WI38 (cell line): ENCODE measurements around the gene NUCB2.

Experiments
- H3K4me3 ChIP-seq: 2 replicates; pipeline ENCODE4 v1.5.1; 2011; ENCODE audit warnings: low read depth, mild to moderate bottlenecking, control low read depth, low read length
- TF ChIP-seq, protein P1 (sequence below): IDR thresholded peaks from 2 replicates; pipeline ENCODE4 v1.5.1; 2012; ENCODE audit warnings: low read depth, mild to moderate bottlenecking, control low read depth, low read length

Gene NUCB2

DNA sequence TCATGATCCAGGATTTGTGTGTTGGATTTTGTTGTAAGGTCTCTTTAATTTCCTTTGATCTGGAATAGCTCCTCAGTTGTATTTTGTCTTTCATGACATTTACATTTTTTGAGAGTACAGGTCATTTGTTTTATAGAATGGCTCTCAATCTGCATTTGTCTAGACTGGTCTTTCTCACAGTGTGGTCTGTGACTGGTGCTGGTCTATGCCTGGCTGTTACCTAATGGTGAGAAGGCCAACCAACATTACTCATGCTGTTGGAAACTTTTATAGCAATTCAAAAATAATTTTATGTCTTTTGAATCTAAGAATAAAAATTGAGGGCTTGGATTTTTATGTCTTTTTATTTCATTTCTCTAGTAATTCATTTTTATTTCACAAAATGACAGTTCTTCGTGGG, 71.1 kb downstream of the NUCB2 start:
- TF ChIP-seq, protein P1, sequence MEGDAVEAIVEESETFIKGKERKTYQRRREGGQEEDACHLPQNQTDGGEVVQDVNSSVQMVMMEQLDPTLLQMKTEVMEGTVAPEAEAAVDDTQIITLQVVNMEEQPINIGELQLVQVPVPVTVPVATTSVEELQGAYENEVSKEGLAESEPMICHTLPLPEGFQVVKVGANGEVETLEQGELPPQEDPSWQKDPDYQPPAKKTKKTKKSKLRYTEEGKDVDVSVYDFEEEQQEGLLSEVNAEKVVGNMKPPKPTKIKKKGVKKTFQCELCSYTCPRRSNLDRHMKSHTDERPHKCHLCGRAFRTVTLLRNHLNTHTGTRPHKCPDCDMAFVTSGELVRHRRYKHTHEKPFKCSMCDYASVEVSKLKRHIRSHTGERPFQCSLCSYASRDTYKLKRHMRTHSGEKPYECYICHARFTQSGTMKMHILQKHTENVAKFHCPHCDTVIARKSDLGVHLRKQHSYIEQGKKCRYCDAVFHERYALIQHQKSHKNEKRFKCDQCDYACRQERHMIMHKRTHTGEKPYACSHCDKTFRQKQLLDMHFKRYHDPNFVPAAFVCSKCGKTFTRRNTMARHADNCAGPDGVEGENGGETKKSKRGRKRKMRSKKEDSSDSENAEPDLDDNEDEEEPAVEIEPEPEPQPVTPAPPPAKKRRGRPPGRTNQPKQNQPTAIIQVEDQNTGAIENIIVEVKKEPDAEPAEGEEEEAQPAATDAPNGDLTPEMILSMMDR: no peak
- H3K4me3 ChIP-seq: no peak overlapping the region

DNA sequence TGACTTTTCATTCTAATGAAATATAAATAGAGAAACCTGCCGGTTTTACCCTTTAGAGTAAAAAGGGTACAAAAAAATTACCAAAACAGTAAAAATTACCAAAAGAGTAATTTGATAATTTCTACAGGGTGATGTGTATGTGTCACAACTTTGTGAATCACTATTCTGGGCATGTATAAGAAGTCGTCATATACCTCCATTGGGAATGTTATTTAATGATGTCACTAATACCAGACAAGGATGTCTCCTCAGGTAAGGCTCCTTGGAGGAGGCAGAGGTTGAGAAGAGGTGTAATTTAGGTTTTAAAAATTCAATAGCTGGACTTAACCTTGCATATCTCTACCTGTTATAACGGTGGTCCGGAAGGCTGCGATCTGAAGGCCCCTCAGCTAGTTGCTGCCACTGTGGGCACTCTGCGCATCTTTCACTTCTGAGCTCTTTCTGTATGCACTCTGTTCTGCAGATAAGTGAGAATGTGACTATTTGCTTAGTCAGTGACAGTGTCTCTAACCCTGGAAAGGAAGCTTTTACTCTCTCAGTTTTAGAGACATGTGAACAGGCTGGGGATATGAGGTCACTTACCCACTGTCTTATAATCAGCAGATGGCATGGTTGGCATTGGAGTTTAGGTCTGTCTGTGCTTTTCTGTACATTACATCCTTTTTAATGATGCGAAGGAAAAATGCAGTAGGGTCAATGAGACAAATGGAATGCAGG, 74.1 kb downstream of the NUCB2 start:
- TF ChIP-seq, protein P1: no peak
- no peak overlapping the region for H3K4me3 ChIP-seq

DNA sequence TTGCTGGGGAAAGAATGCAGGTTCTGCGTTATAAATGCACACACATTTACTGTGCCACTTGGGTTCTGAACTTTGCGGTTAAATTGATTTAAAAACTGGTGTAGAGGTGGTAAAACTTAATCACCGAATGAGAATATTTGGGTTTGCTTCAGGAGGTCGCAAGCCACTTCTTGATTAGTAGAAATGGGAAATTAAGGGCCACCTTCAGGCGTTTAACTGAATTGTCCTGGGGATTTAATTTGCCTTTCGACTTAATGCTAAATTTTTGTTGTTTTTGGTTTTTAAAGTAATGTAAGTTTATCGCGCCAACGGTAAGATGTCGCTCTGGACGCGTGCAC, 74.6 kb downstream of the NUCB2 start:
- peak overlapping the region; percentile 75 for H3K4me3 ChIP-seq
- TF ChIP-seq, protein P1: 0 out of 2 replicates have a peak, but pooled peaks have one; percentile 15

DNA sequence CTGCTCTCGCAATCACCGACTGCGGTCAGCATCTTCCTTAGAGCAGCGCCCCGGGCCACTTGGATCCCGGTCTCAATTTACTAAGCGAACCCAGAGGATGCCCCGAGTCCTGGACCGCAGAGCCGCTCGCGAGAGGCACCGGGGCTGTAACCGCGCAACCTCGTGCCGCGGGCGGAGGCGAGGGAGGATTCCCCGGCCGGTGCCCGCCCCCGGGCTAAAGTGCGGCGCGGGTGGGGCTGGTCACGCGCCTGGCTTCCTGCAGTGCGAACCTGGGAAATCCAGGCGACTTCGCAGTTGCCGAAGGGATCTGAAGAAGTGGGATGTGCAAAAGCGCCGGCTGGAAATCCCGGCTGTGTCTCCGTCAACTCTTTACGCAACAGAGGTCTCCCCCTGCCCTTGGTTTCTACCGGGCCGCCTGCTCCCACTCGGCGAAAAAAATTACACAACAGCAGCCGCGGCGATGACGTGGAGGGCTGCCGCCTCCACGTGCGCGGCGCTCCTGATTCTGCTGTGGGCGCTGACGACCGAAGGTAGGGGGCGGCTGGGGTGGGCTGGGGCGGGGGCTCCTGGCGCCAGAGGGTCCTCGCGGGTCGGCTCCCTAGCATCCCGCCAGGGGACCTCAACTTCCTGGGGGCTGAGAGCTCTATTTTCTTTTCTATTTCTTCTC, 75.1 kb downstream of the NUCB2 start, which contains the start of gene NCR3LG1:
Gene NCR3LG1 (plus strand): TSS at position 291 of the 667 bp plus-strand sequence. CDS start 170 bp downstream, at position 461.
- H3K4me3 ChIP-seq: peak within 1 kb of the TSS; percentile 75
- TF ChIP-seq, protein P1: no peak

DNA sequence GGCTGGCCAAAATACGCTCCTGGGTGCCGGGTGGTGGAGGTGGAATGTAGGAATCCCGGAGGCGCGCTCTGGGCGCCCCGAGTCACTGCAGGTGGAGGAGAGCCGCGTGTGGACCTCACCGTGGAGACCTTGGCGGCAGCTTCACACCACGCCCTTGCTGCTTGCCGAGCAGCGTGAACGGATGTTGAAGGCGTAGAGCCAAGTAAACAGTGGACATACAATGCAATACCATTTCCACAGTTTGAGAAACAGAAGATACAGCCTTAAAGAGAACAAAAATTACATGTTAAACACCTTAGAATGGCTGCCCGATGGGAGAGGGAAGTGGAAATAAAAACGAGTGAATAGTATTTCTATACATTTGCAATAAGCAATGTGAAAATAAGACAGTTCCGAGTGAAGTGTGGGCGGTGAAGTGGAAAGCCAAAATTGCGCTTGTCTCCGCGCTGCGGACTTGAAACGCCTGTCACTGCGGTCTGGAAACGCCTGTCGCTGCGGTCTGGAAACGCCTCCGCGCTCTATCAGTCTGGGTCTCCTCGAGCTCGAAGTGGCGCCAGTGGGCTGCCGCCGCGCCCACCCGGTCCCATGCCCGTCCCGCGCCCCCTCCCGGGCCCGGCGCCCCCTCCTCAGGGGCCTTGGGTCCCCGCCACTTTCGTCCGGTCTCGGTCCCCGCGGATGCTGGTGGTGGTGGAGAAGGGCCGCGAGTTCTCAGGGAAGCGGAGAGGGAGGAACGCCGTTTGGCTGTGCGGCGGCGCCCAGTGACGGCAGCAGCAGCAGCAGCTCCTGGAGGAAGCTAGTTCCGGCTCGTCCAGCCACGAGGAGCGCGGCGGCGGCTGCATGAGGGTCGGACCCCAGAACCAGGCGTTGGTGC, 76.6 kb downstream of the NUCB2 start:
- TF ChIP-seq, protein P1: no peak
- H3K4me3 ChIP-seq: peak overlapping the region; percentile 75

DNA sequence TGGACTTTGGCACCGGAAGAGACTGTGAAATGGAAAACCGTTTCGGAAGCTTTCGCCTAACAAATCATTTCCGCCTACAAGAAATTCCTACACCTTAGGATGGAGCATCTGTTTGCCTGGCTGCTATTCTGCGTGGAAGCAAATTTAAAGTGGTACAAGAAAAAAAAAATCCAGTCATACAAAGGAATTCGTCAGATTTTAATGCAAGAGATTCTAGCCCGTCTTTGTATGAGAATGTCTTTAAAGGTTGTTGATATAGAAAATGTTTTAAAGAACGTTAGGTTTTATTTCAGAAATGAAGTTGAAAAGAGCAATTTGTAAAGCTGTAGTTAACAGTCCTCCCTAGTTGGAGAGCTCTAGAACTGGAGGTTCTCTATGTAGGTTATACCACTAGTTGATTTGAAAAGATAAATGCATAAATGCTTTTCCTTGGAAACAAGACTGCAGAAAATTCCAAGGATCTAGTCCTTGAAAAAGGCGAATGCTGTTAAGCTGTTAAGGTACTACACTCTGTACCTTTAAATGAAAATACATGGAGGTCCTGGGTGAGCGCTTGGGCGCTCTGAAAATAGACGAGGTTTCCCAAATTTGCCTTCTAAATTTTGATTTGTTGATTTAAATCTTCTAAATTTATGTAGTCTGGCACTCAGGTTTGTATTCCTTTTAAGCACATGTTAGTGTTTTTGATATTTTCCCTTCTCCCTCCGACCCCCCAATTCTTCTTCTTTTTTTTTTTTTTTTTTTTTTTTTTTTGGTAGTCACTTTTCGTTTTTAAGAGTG, 77.5 kb downstream of the NUCB2 start:
- TF ChIP-seq, protein P1: no peak

More for the DNA sequence above, 77.5 kb downstream of the NUCB2 start:
- peak overlapping the region; percentile 75 for H3K4me3 ChIP-seq
